Activated CD4-positive, alpha-beta memory T cell treated with anti-CD3 and anti-CD28 coated beads for 36 hours (primary cell): ENCODE data around the gene ARX. TPM values are rescaled to one million over a fixed set of nuclear protein-coding genes. Genes with fewer than 3 reads are reported as not detected.

Source experiments
- CTCF ChIA-PET: fragments of 350-600 bp; sonication (Branson Sonifier 250); formaldehyde crosslinking; loops from one replicate; lab custom pipeline; 2021; ENCODE audit warnings: antibody characterized with exemption, inconsistent platforms; lab: Charles Lee
- POLR2A ChIA-PET: fragments of 350-600 bp; sonication (Branson Sonifier 250); formaldehyde crosslinking; loops from one replicate; lab custom pipeline; 2021; ENCODE audit warnings: antibody characterized with exemption; lab: Charles Lee
- DNase-seq: peaks from one replicate; pipeline ENCODE4 v3.0.0-alpha.2; 2020
- H3K27ac Mint-ChIP-seq: one replicate; pipeline ENCODE4 v1.8.0; 2021; ENCODE audit warnings: mixed read lengths
- H3K27me3 Mint-ChIP-seq: one replicate; pipeline ENCODE4 v1.8.0; 2021; ENCODE audit warnings: mixed read lengths
- H3K36me3 Mint-ChIP-seq: one replicate; pipeline ENCODE4 v1.8.0; 2021; ENCODE audit warnings: mixed read lengths
- H3K4me1 Mint-ChIP-seq: one replicate; pipeline ENCODE4 v1.8.0; 2021; ENCODE audit warnings: low read depth, mixed read lengths
- H3K4me3 Mint-ChIP-seq: one replicate; pipeline ENCODE4 v1.8.0; 2021; ENCODE audit warnings: mild to moderate bottlenecking, mixed read lengths
- H3K9me3 Mint-ChIP-seq: one replicate; pipeline ENCODE4 v1.8.0; 2021; ENCODE audit warnings: mixed read lengths
- intact Hi-C: fragments of 100-400 bp; cut with micrococcal nuclease; formaldehyde crosslinking; loops from one replicate; pipeline ENCODE4 v1.15.1; 2023
- total RNA-seq, 2 experiments: library from RNA; stranded (reverse); gene quantifications; one replicate each; pipeline ENCODE4 v1.2.3, GENCODE V29; 2021

ARX gene
- total RNA-seq = not detected

GRCh38 chrX:25015486-25016360 lies at the start of gene ARX:
ARX (minus strand) TSS chrX:25015965; CDS start chrX:25015737, 228 bp downstream.
- H3K36me3 Mint-ChIP-seq = no peaks in the 10 kb centered on the region
- intact Hi-C loops = loop anchor here (5.0 kb wide), 1 partner anchor 178 kb away; no protein-coding TSS in a partner anchor
- no peaks in the 10 kb centered on the region for H3K9me3 Mint-ChIP-seq
- H3K4me1 Mint-ChIP-seq = peaks cover 12% of the 10 kb centered on the region
- no peak within 1 kb of the TSS for H3K27ac Mint-ChIP-seq
- no peak within 1 kb of the TSS for H3K4me3 Mint-ChIP-seq
- ChIA-PET POLR2A (no interaction called here), CTCF (interaction anchor here (0.6 to 1.3 kb wide), 2 partner anchors 10 to 177 kb away, joined by 3 to 4 read pairs; no protein-coding TSS in a partner anchor)
- H3K27me3 Mint-ChIP-seq = peaks cover 37% of the 10 kb centered on the region
- DNase-seq = peak; percentile 60

DNA sequence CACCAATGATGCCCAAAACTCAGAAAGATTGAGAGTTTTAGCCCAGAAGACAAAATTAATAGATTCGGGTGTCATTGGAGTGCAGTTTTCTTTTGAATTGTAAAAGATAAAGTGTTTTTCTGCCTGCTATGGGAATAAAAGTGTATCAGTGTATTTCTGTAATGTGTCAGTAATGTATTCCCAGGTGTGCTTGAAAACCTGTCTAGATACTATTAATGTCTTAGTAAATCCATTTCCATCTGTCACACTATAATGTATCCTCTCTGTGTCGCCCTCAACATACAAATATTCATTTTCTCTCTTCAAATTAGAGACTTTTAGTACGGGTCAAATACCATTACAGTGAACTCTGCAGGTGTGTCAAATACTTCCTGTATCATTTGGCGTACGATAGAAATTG lies 43.5 kb upstream of the ARX start:
- DNase-seq = no peak
- Mint-ChIP-seq H3K9me3 (peaks cover 3% of the 10 kb centered on the region), H3K4me1 (no peaks in the 10 kb centered on the region), H3K27ac (no peak overlapping the region), H3K4me3 (no peak overlapping the region), H3K27me3 (no peaks in the 10 kb centered on the region), H3K36me3 (peaks cover 3% of the 10 kb centered on the region)
- ChIA-PET CTCF (interaction anchor here (0.8 kb wide), 1 partner anchor 38 kb away, joined by 5 read pairs; no protein-coding TSS in a partner anchor), POLR2A (no interaction called here)
- intact Hi-C loops = no loop called here

DNA sequence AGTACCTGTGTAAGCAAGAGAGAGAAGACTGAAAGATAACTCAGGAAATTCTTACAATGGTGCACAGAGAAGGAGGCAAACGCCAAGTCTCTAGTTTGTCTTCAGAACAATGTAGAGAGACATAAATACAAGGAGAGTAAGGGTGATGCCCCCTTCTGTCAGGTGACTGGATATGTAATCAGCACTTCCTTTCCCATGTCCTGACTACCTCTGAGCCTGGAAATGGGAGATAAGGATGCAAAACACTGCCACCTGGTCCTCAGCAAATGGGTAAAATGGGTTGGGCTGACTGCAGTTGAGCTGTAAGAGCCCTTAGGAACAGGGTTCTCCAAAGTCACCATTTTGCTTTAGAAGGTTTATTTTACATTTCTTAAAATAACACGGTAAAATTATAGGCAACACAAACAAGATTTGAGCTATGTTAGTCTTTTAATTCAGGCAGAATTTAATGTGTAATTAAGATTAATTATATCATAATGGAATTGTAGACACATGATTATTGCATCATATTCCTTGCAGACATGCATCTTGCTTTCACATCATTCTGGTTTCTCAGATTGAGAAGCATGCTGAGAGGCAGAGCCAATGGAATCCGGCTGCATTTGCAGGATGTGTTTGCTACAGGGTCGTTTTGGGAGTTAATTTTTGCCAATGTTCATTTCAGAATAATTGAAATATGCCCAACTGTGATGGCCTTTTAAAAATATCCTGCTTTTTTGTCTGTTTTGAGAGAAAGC lies 37.2 kb upstream of the ARX start:
- Mint-ChIP-seq H3K36me3 (peaks cover 3% of the 10 kb centered on the region), H3K27ac (no peak overlapping the region), H3K9me3 (peaks cover 3% of the 10 kb centered on the region), H3K4me3 (no peak overlapping the region), H3K4me1 (peaks cover 10% of the 10 kb centered on the region), H3K27me3 (no peaks in the 10 kb centered on the region)
- POLR2A ChIA-PET = no interaction called here
- DNase-seq = no peak
- CTCF ChIA-PET = no interaction called here
- intact Hi-C loops = no loop called here

DNA sequence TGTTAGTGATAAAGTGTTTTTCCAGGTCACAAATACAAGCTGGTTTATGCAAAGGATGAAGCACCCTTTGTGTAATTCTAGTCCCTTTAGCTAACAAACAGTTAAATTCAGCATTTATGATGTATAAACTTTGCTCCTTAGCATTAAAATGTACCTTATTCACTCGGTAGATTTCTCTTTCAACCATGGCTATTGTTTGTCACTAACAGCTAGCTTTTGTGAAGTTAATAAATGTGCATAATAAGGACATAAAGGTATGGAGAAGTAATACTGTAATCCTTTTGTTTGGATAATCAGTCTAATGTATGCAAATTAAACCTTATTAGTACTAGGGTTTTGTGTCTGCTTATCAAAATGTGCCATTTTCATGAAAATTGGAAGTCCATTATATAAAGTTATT lies 34.2 kb upstream of the ARX start:
- Mint-ChIP-seq H3K4me3 (no peak overlapping the region), H3K9me3 (no peaks in the 10 kb centered on the region), H3K27ac (no peak overlapping the region), H3K27me3 (no peaks in the 10 kb centered on the region), H3K36me3 (no peaks in the 10 kb centered on the region), H3K4me1 (peaks cover 10% of the 10 kb centered on the region)
- DNase-seq = no peak
- POLR2A ChIA-PET = no interaction called here
- CTCF ChIA-PET = no interaction called here
- intact Hi-C loops = no loop called here

DNA sequence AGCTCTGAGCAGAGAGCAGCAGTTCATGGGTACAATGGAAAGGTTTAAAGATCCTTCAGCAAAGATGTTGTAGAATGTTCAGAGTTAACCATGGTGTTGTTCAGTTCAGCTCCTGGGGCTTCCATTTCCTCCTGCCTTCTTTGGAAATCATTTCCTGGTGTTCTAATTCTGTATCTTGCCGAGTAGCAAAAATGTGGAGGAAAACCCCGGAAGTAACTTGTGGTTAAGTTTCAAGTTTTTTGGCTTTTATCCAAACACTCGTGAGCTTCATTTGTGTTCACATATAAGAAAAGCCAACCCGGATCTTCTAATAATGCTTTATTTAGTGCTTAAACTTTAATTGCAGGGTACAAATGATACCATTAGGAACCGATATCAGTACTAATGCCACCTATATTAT lies 33.6 kb upstream of the ARX start:
- no peaks in the 10 kb centered on the region for H3K27me3 Mint-ChIP-seq
- CTCF ChIA-PET = no interaction called here
- intact Hi-C loops = no loop called here

DNA sequence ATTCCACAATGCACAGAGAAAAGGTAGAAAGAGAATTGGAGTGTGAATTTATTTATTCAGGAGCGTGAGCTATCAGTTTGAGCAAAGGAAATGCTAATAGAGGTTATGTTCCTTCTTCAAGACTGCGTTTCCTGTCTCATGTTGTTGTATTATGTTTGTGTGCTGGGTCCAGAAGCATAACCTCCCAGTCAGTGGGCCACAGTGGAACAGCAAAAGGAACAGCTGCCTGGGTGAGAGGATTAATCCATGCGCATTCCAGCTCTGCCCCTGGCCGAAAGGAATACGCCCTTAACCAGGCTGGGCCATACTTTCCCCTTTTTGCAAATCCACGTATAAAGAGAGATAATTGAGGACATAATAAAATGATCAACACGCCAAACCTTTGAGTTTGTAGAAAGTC lies 32.4 kb upstream of the ARX start:
- POLR2A ChIA-PET = no interaction called here

More for the DNA sequence above, 33.6 kb upstream of the ARX start:
- H3K9me3 Mint-ChIP-seq = no peaks in the 10 kb centered on the region
- no peak overlapping the region for H3K27ac Mint-ChIP-seq
- no peak for DNase-seq
- POLR2A ChIA-PET = no interaction called here
- no peaks in the 10 kb centered on the region for H3K36me3 Mint-ChIP-seq
- H3K4me3 Mint-ChIP-seq = no peak overlapping the region
- H3K4me1 Mint-ChIP-seq = peaks cover 10% of the 10 kb centered on the region

GRCh38 chrX:25043192-25043591 lies 27.4 kb upstream of the ARX start:
- intact Hi-C loops = no loop called here
- CTCF ChIA-PET = no interaction called here
- POLR2A ChIA-PET = interaction anchor here (0.6 kb wide), 1 partner anchor 169 kb away, joined by 4 read pairs; no protein-coding TSS in a partner anchor
- H3K27ac Mint-ChIP-seq = no peak overlapping the region
- no peaks in the 10 kb centered on the region for H3K4me1 Mint-ChIP-seq
- H3K4me3 Mint-ChIP-seq = no peak overlapping the region
- no peak for DNase-seq
- H3K27me3 Mint-ChIP-seq = no peaks in the 10 kb centered on the region
- H3K36me3 Mint-ChIP-seq = no peaks in the 10 kb centered on the region
- H3K9me3 Mint-ChIP-seq = no peaks in the 10 kb centered on the region

More for the DNA sequence above, 32.4 kb upstream of the ARX start:
- intact Hi-C loops = no loop called here
- no peak for DNase-seq
- Mint-ChIP-seq H3K4me1 (peaks cover 10% of the 10 kb centered on the region), H3K4me3 (no peak overlapping the region), H3K36me3 (no peaks in the 10 kb centered on the region), H3K9me3 (no peaks in the 10 kb centered on the region), H3K27ac (no peak overlapping the region), H3K27me3 (no peaks in the 10 kb centered on the region)
- CTCF ChIA-PET = no interaction called here

GRCh38 chrX:25039036-25039435 lies 23.3 kb upstream of the ARX start:
- Mint-ChIP-seq H3K36me3 (no peaks in the 10 kb centered on the region), H3K4me3 (no peak overlapping the region), H3K27ac (no peak overlapping the region), H3K9me3 (no peaks in the 10 kb centered on the region), H3K4me1 (no peaks in the 10 kb centered on the region), H3K27me3 (no peaks in the 10 kb centered on the region)
- no peak for DNase-seq
- ChIA-PET POLR2A (no interaction called here), CTCF (no interaction called here)
- intact Hi-C loops = no loop called here

DNA sequence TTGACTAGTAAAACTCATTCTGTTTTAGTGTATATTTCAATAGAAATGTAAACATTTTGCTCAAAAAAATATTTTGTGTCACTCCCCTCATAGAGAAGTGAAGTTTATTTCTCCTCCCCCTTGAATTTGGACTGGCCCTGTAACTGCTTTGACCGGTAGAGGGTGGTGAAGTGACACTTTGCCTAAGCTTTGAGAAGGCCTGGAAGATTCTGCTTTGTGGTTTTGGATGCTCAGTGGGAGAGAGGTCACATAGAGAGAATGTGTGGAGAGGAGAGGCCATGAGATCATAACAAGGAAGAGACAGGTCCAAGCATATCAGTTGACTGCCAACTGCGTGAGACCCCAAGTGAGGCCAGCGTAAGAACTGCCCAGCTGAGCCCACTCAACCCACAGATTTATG lies 19.1 kb upstream of the ARX start:
- Mint-ChIP-seq H3K4me1 (no peaks in the 10 kb centered on the region), H3K27ac (no peak overlapping the region), H3K4me3 (no peak overlapping the region), H3K27me3 (no peaks in the 10 kb centered on the region), H3K36me3 (no peaks in the 10 kb centered on the region), H3K9me3 (no peaks in the 10 kb centered on the region)
- DNase-seq = no peak
- POLR2A ChIA-PET = no interaction called here
- intact Hi-C loops = no loop called here
- CTCF ChIA-PET = interaction anchor here (1.4 kb wide), 1 partner anchor 13 kb away, joined by 3 read pairs; no protein-coding TSS in a partner anchor

- CTCF ChIA-PET = interaction anchor here (1.0 to 1.1 kb wide), 2 partner anchors 24 to 115 kb away, joined by 3 to 4 read pairs; no protein-coding TSS in a partner anchor
- Mint-ChIP-seq H3K27me3 (peaks cover 9% of the 10 kb centered on the region), H3K9me3 (no peaks in the 10 kb centered on the region), H3K36me3 (no peaks in the 10 kb centered on the region), H3K4me3 (no peak overlapping the region), H3K27ac (no peak overlapping the region), H3K4me1 (no peaks in the 10 kb centered on the region)
- intact Hi-C loops = no loop called here
- POLR2A ChIA-PET = no interaction called here
- DNase-seq = no peak
These were observed 13.6 kb upstream of the ARX start for GRCh38 chrX:25029288-25029825.

DNA sequence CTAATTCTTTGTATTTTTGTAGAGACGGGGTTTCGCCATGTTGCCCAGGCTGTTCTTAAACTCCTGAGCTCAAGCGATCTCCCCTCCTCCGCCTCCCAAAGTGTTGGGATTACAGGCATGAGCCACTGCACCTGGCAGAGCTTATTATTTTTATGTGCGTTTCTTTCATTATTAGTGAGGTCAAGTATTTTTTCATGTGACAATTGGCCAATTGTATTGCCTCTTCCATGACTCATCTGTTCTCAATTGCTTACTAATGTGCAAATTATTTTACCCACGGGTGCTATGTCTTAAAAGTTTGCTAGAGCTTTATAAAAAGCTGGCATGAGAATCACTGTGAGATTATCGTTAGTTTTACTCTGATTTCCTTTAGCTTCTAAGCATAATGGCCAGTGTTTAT lies 13.0 kb upstream of the ARX start:
- H3K27ac Mint-ChIP-seq = no peak overlapping the region
- intact Hi-C loops = no loop called here
- H3K4me1 Mint-ChIP-seq = no peaks in the 10 kb centered on the region
- no peaks in the 10 kb centered on the region for H3K36me3 Mint-ChIP-seq
- peaks cover 16% of the 10 kb centered on the region for H3K27me3 Mint-ChIP-seq
- CTCF ChIA-PET = interaction anchor here (1.0 to 1.1 kb wide), 2 partner anchors 24 to 116 kb away, joined by 3 to 4 read pairs; no protein-coding TSS in a partner anchor
- no peak for DNase-seq
- POLR2A ChIA-PET = no interaction called here
- no peaks in the 10 kb centered on the region for H3K9me3 Mint-ChIP-seq
- no peak overlapping the region for H3K4me3 Mint-ChIP-seq

GRCh38 chrX:25026576-25026975 lies 10.8 kb upstream of the ARX start:
- no peak overlapping the region for H3K27ac Mint-ChIP-seq
- H3K9me3 Mint-ChIP-seq = no peaks in the 10 kb centered on the region
- H3K4me1 Mint-ChIP-seq = peaks cover 13% of the 10 kb centered on the region
- H3K36me3 Mint-ChIP-seq = no peaks in the 10 kb centered on the region
- peaks cover 32% of the 10 kb centered on the region for H3K27me3 Mint-ChIP-seq
- intact Hi-C loops = no loop called here
- POLR2A ChIA-PET = no interaction called here
- H3K4me3 Mint-ChIP-seq = no peak overlapping the region
- CTCF ChIA-PET = interaction anchor here (1.4 kb wide), 1 partner anchor 11 kb away, joined by 4 read pairs; the partner anchor contains the start of gene ARX
- DNase-seq = no peak
